EL (cell line): ENCODE results near the gene SCAMP5.
A peak's percentile ranks its signal among the peaks of the same experiment; 100 is the strongest.

Source experiments
- DNase-seq: peaks from one replicate; pipeline ENCODE4 v3.0.0-alpha.2; 2016

SCAMP5 gene, protein sequence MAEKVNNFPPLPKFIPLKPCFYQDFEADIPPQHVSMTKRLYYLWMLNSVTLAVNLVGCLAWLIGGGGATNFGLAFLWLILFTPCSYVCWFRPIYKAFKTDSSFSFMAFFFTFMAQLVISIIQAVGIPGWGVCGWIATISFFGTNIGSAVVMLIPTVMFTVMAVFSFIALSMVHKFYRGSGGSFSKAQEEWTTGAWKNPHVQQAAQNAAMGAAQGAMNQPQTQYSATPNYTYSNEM

DNA sequence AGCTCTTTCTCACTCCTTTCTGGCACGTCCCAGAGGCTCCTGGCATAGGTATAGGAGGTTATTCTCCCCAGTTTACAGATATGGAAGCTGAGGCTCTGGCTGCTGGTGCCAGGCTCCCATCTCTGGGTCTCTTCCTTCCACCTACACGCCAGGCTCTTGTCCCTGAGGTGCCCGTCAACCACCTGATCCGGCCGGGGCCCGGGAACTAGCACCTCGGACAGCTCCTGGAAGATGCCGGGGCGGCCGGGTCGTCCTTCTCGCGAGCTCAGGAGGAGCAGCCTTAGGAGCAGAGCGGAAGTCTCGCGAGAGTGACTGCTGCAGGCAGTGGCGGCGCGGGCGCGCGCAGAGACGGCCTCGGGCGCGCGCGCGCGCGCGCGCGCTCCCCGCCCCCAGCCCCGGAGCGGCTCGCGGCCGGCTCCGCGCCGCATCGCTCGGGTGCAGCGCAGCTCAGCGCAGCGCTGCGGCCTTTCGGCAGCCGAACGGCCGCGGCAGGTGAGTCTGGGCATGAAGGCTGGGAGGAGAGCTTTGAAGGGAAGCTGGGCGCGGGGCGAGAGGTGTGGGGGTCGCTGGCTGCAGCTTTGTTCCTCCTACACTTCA lies at the start of gene SCAMP5:
SCAMP5 (plus strand) TSS at position 382 of the 597 bp plus-strand sequence. CDS start 16,277 bp downstream, outside the sequence.
- DNase-seq: peak; percentile 85

GRCh38 chr15:74950078-74950908 lies 45.1 kb upstream of the SCAMP5 start:
- peak; percentile 70 for DNase-seq

DNA sequence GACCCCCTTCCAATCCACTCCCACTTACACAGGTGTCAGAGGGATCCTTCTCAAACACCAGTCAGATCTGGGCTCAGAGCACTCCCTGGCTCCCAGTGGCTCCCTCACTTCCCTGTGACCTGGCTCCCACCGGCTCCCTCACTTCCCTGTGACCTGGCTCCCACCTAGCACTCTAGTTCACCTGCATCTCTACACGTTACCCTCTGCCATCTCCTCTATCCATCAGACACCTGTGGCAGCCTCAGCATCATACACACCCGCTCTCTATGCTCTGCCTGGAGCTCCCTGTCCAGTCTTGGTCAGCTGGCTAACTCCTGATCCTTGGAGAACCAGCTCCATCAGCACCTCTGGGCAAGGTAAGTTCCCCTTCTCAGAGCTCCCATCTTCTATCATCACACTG lies 44.4 kb upstream of the SCAMP5 start:
- no peak for DNase-seq

DNA sequence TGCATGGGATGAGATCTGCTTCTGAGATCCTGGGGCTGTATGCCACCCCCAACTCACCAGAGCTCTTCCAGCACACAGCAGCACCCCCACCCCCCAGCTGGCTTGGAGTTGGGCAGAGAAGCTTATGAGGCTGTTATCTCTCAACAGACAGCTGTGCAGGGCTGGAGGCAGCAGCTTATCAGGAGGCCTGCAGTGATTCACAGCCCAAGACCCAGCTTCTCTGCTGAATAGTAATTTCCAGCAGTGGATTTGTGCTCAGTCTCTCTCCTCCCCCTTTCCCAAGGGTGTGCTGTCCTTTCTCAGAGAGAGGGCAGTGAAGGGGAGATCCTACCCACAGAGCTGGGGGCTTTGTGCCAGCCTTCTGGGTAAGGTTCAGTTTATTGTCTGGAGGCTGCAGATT lies 40.8 kb upstream of the SCAMP5 start:
- DNase-seq: peak; percentile 30

- no peak for DNase-seq
These were observed 40.3 kb upstream of the SCAMP5 start for GRCh38 chr15:74955017-74955416.

DNA sequence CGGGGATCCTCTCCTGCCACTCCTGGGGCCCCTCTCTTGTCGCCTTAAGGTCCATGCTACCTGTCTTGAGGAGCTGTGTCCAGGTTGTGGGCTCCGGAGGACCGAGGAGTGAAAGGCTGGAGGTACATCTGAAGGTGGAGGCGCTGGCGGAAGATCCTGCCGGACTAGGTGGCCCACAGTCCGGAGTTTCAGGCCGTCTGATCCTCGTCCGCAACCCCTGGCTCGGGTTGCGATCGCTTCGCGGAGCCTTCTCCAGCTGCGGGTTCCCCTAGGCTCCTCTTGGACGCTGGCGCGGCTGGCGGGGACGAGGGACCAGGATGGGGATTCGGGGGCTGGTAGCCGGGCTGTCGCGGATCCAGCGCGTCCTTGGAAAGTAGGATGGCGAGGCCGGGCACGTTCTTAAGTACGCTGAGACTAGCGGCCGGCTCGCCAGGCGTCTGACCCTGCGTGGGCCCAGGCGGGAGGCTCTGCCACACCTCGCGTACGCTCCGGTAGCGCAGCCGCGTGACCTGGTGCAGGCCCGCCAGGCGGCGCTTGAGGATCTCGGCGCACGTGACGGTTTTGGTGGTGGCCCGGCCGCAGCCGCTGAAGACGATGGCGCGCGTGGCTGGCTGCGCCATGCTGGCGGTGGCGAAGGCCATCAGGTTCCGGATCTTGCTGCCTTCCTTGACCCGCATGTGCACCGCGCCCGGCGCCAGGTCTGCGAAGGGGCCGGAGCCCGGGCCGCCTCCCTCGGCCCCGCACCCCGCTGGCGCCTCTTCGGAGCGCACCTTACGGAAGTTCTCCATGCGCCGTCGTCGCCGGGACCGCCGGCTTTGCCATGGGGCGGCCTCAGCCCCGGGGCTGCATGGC lies 39.3 kb upstream of the SCAMP5 start:
- DNase-seq: peak; percentile 43

DNA sequence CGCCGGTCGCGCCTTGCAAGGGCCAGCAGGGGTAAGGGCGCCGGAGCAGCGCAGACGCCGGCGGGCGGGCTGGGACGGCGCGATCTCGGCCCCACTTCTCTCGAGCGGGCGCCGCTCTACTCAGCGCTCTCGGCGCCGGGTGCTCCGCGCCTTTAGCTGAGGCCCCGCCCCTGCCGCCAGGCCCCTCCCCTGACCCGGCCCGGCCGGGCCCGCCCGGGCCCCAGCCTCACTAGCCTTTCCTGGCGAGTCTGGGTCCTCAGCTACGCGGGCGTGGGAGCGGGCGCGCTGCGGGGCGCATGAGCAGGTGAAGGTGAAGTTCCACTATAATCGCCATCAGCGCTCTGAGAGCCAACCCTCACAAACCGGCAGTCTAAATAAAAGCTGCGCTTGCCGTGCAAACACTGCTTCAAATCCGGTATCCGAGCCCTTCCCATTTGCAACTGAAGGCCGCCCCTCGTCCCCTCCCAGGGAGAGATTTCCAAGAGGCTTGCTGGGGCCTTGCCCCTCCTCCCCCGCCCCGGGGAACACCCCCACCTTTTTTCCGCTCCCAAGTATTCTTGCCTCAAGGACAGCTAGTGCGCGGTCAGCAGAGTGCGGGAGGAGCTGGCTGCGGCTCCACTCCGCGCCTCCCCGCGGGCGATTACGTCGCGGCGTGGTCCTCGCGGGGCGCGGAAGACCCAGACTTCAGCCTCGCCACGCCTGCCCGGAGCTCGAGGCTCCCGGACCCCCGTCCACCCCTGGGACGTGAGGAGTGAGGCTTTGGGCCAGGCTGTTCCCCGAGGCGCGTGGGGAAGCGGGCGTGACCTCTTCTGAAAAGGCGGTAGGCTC lies 38.5 kb upstream of the SCAMP5 start, which contains the start of gene RPP25:
RPP25 (minus strand) TSS at position 125 of the 828 bp plus-strand sequence. CDS start 189 bp downstream, outside the sequence.
- peak; percentile 78 for DNase-seq

GRCh38 chr15:74957476-74958035 lies 37.8 kb upstream of the SCAMP5 start:
- no peak for DNase-seq

DNA sequence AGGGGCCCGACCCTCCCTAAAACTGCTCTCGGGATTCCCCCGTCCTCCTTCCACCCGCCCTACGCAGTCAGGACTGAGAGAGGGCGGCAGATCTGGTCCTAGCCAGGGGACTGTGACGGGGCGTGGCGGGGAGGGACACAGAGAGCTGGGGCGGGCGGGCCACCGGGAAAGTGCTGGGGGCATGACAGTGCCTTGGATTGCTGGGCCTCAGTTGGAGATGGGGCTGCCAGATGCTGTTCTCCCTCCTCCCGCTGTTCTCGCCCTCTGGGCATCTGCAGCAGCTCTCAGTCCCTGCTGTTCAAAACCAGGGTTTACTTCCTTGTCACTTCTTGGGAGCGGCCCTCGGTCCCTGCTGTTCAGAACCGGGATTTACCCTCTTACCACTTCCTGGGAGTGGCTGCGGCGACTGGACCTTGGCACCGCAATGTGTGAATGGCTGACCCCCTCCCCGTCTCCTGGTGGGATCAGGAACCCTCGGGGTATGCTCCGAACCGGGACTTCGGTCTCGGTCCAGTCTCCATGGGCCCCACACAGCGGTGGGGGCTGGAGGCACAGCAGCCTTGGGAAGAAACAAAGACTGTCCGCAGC lies 36.9 kb upstream of the SCAMP5 start:
- peak; percentile 62 for DNase-seq

GRCh38 chr15:74958908-74959585 lies 36.3 kb upstream of the SCAMP5 start:
- no peak for DNase-seq

DNA sequence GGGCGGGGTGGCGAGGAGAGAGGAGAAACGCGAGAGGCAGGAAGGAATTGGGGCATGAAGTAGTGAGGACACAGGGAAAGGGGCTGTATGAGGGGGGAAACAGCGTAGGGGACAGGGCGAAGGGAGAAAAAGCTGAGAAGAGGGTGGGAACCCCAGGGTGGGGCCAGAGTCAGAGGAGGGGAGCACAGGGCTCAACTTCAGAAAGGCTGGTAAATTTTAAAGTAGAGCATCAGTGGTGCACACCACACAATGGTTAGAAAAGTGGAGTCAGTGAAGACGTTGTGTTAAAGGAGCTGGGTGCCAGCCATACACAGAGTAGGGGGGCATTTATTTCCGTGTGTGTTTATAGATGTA lies 35.8 kb upstream of the SCAMP5 start:
- no peak for DNase-seq

GRCh38 chr15:74960286-74960685 lies 35.1 kb upstream of the SCAMP5 start:
- DNase-seq: no peak

- DNase-seq: no peak
These were observed 34.3 kb upstream of the SCAMP5 start for GRCh38 chr15:74960995-74961588.

GRCh38 chr15:74961616-74962015 lies 33.7 kb upstream of the SCAMP5 start:
- no peak for DNase-seq

- DNase-seq: no peak
These were observed 33.1 kb upstream of the SCAMP5 start for GRCh38 chr15:74962219-74962618.

GRCh38 chr15:74962671-74963070 lies 32.7 kb upstream of the SCAMP5 start:
- no peak for DNase-seq

GRCh38 chr15:74963213-74963612 lies 32.1 kb upstream of the SCAMP5 start:
- no peak for DNase-seq

GRCh38 chr15:74964794-74965193 lies 30.6 kb upstream of the SCAMP5 start:
- peak; percentile 65 for DNase-seq

DNA sequence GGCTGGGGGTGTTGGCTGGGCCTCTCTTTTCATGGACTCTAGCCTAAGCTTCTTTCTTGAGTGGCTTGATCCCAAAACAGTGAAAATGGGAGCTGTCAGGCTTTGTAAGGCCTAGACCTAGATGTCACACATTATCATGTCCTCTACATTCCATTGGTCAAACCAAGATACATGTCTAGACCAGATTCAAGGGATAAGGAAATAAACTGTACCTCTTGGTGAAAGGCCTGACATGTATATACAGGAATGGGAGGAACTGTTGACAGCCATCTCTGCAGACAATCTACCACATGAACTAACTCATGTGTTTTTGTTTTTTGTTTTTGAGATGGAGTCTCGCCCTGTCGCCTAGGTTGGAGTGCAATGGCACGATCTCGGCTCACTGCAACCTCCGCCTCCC lies 27.7 kb upstream of the SCAMP5 start:
- DNase-seq: no peak

DNA sequence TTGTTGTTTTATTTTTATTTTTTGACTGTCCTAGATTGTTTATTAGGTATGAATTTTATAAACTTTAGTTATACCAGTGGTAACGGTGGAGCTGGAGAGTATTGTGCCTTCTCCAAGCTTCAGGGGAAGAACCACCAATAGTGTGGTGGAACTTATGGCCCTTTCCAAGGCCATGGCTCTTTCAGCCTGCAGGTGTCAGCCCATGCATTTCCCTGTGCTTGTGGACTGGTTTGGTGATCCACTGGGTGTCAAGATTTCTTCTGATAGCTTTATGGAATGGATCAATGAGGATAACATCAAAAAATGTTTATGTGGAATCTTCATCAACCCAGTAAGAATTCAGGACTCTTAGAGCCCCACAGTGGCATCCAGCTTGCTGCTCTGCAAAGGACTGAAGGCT lies 19.2 kb upstream of the SCAMP5 start:
- no peak for DNase-seq
